ENCODE measurements around the gene AFF3.

The AFF3 gene

DNA sequence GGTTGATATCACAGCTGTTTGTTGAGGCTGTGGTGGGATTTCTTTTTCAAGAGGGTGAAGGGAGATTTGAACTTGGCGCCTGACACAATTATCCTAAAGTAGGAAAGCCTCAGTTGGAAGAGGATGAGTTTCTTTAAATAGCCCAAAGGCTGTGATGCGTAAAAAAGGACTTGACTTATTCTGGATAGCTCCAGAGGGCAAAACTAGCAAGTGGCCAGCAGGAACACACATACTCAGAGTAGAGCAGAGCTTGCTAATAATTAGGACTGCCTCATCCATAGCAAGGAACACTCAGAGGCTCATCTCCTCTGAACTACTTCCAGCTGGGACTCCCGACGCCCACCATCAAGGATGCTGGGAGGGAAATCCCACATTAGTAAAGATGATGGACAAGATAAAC is 74.0 kb downstream of the AFF3 start:
- no peak for DNase-seq (ENCODE audit: low spot score)

DNA sequence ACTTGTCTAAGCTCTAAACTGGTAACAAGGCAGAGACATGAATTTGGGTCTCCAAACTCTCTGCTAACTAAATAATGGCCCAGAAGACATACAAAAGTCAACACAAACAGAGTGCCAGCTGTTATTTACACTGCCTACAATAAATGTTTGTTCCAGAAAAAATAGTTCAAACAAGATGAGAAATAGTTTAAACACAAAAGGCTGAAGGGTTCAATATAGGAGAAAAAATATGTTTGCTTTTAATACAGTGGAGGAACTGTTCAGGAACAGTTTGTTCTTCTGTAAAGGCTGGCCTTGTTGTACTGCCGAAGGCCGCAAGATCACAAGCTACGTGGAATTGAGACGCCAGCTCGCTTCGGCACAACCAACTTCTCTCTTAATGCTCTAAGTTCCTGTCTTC is 74.6 kb downstream of the AFF3 start:
- DNase-seq (ENCODE audit: low spot score): no peak

DNA sequence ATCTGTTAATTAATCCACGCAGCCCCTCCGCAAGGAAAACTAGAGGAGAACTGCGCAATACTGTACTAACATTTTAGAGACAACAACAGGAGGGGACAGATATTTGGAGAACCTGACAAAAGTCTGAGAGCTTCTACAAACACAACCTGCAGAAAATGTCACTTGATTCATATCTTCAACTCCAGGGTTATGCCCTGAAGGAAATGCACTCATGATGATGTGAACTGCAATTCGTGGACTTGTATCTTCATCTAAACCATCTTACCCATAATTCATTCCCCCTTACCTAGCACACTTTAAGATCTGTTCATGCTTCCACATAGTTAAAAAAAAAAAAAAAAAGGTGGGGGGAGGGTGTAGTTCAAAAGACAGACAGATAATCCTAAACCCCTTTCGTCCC is 75.5 kb downstream of the AFF3 start:
- no peak for DNase-seq (ENCODE audit: low spot score)

DNA sequence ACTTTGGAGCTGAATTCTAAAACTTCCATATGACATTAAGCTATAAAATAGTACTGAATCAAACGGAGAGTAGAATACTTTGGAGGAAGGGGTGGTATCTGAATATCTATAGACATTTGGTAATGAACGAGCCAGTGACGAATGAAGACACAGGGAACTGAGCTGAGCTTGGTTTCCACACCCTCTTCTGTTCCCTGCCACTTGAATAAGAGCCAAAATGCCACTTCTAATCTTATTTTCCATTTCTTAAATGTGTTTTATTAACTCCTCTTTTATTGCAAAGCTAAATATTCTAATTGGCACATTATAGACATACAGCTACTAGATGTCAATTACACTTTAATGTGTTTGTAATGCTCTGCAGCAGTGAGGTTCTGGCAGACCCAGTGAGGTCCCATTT is 76.1 kb downstream of the AFF3 start:
- DNase-seq (ENCODE audit: low spot score): no peak

DNA sequence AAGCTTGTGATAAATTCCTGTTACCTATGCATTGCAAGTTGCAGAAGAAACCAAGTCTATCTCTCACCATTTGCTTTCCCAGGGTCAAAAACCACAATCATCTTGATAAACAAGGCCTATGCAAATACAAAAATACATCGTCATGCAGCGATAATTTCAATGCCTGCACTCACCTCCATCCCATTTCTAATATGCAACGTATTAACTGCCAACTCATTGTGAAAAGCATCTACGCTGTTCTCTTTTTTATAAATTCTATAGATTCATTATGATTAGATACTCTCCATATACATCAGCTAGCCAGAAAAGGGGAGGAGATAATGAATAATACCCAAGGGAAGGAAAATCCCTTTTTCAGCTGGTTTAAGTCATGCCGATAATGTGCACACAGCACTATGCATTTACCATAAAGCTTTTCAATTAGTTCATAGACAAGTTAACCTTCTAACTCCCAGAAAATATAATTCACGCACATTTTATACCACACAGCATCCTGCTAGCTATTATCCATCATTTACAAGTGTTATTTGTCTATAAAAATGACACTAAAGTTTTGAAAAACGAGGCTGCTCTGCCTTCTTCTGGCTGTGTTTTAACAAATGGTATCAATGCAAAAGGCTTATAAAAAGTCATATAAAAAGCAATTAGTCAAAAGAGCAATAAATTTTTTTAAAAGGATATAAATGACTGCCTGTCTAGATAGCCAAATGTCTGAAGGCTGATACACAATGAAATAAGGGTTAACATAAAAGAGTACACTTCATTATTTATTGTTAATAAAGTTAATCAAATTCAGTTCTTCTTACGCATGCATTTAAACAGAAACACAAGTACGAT is 77.6 kb downstream of the AFF3 start:
- no peak for DNase-seq (ENCODE audit: low spot score)

DNA sequence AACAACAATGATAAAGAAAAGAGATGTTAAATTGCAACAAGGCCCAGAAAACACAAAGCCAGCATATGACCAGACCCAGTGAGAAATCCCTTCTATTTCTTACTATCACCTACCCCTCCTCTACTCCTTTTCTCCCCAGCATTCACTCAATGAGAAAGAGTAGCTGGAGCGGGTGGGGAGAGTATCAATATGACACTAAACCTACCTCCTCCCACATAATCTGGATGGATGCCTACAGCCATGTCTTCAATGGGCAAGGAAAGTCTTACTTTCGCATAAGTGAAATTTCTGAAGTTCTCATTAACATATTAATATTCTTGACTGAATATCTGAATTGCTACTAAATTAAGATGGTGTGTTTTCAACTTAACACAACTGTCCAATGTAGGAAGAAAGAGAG is 78.2 kb downstream of the AFF3 start:
- no peak for DNase-seq (ENCODE audit: low spot score)

DNA sequence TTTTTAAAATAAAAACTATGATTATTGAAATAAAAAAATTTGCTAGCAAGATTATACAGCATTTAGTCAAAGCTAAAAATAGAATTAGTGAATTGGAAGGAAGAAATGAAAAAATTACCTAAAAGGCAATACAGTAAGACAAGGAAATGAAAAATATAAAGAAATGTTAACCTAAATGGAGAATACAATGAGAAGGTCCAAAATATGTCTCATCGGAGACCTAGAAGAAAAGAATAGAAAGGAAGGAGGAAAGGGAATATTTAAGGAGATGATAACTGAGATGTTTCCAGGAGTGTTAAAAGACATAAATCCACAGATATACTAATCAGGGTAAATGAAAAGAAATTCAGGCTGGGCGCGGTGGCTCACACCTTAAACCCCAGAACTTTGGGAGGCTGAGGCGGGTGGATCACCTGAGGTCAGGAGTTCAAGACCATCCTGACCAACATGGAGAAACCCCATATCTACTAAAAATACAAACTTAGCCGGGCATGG is 78.9 kb downstream of the AFF3 start:
- no peak for DNase-seq (ENCODE audit: low spot score)

DNA sequence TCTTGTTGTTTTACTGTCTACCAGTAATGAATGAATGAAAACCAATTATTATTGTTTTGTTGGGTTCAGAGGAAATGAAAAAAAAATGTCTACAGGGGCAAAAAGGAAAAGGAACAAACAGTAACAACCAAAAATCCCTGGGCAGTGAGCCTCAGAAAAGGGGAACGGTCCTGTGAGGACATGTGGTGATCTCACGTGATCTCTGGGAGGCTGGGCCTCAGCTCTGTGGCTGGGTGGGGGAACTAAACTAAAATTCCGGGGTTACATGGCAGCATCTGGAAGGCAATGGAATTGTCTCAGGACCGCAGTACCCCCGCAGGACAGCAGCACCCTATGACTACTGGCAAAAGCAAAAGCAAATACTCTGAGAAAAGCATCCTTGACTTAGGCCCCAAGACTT is 80.1 kb downstream of the AFF3 start:
- no peak for DNase-seq (ENCODE audit: low spot score)

DNA sequence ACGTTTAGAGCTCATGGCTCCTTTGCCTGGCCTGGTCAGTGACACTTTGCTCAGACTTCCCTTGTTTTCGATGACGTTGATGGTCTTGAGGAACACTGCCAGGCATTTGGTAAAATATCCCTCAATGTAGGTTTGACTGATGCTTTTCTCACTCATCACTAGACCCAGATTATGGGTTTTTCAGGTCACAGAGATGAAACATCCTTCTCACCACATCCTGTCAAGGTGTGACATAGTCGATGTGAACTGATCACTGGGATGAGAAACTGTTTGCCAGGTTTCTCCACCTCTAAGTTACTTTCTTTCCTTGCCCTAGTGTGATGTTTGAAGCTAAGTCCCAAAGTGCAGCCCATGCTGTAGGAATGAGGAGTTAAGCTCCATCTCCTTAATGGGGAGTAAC is 81.5 kb downstream of the AFF3 start:
- no peak for DNase-seq (ENCODE audit: low spot score)

DNA sequence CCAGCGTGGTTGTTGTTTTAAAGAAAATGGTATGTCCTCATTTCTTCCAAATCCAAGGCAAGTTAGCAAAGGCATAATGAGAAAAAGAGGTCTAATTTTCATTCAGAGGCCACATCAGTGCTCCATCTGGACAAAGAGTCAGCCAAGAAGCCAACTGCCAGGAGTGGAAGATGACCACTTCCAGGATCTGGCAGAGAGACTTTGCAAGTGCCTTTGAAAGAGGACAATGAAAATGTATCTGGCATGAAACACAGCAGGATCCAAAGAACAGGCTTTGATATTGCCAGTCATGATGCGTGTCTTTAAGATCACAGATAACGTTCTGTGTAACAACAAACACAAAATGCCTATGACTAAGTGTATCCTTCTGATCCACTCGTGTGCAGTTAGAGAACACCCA is 82.8 kb downstream of the AFF3 start:
- DNase-seq (ENCODE audit: low spot score): no peak

DNA sequence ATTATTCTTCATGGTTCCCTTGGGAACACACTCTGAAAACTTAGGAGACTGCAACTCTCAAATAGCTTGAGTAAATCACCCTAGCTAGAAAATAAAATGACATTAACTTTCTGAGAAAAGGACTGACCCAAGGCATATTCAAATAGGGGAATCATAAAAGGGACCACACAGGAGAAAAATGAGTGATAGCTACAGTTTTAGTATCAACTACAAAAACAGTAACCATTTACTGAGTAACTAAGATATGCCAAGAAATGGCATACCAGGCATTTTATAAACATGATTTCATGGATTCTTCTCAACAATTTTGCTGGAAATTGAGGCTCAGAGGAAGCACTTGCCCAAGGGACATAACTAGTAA is 84.5 kb downstream of the AFF3 start:
- DNase-seq (ENCODE audit: low spot score): peak; percentile 11

DNA sequence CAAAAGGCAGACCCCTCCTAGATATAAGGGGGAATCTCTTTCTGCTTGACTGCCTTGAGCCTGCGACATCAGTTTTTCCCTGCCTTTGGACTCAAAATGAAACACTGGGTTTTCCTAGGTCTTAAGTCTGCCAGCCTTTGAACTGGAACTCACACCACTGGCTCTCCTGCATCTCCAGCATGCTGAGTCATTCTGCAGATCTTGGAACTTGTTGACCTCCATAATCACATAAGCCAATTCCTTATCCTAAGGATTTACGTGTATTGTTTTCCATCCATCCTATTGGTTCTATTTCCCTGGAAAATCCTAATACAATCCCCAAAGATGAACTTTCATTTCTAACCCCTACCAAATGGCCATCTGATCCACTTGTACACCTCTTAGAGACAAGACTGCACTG is 88.0 kb downstream of the AFF3 start:
- no peak for DNase-seq (ENCODE audit: low spot score)

DNA sequence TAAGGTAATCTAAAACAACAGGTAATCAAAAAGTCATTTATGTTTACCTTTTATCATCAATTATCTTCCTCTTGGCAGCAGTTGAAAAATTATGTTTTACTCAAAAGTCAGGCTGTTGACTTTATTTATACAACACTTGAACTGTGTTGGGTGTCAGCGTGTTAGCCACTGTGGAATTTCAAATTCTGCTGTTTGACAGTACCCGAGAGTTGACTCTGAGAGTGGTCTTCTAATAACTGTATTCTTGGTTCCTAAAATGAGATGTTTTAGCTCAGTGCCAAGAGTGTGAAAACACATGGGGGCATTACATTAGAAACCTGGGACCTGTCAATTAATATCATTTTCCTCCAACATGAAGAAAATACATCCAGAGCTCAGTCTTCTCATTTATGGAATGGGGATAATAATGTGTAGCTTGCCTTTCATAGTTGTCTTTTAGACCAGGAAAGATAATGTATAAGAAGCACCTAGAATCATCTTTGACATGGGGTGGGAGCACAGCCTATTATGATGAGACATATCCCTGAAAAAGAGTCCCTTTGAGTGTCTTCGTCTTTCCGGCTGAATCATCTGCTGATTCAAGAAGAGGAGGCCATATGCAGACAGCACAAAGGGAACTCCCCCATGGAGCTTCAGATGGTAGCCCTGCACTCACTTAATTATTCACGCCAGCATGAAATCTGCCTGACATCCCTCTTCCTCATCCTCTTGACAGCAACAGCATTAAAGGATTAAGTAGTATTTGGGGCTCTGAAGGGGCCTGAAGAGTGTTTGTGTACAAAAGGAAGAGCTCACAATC is 89.1 kb downstream of the AFF3 start:
- DNase-seq (ENCODE audit: low spot score): no peak

DNA sequence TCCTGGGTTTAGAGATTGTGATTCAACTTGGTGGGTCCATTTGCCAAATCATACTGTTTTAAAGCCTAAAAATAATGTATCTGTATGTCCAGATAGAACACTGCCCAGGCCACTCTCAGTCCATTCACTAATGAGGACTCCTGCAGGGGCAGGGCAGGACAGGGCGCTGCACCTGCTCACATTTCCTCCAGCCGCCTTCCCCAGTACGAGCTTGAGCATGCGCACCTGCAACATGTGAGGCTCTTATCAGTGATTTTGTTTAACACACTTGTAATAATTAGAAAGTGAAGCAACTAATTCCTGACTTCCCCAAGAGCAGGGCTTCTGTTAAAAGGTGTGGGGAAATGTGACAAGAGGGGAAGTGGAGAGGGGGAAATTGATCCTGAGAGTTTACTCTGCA is 89.7 kb downstream of the AFF3 start:
- DNase-seq (ENCODE audit: low spot score): no peak

DNA sequence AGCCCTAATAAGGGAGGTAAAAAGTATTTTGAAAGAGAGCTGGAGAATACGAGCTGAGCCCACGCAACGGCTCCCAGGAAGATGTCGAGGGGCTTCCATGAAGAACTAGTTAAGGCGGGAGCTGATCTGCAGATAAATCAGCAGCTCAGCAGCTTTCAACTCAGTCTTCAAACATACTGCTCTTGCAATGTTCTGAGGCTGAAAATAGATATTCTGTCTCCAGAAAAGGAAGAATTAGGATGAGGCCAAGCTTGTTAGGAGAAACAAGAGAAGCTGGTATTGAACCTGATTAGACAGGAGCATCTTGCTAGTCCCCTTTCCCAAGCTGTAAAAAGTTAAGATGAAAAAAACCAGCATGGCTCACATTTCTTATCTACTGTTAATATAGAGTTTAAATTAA is 91.1 kb downstream of the AFF3 start:
- DNase-seq (ENCODE audit: low spot score): no peak

DNA sequence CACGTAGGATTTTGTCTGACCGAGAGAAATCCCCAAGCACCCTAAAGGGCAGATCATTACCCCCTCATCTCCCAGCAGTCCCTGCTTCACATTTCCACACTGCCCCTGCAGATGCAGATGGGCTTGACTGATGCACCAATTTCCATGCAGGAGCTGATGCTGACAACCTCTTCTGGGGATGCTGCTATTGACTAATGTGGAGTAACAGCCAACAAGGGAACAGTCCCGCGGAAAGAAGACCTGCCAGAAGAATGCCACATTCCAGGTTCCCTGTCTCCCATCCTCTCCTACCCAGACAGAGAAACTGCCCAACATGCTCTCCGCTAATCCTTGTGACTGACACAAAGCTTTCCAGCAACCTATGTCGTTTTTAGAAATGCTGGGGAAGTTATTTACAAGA is 91.7 kb downstream of the AFF3 start:
- no peak for DNase-seq (ENCODE audit: low spot score)

DNA sequence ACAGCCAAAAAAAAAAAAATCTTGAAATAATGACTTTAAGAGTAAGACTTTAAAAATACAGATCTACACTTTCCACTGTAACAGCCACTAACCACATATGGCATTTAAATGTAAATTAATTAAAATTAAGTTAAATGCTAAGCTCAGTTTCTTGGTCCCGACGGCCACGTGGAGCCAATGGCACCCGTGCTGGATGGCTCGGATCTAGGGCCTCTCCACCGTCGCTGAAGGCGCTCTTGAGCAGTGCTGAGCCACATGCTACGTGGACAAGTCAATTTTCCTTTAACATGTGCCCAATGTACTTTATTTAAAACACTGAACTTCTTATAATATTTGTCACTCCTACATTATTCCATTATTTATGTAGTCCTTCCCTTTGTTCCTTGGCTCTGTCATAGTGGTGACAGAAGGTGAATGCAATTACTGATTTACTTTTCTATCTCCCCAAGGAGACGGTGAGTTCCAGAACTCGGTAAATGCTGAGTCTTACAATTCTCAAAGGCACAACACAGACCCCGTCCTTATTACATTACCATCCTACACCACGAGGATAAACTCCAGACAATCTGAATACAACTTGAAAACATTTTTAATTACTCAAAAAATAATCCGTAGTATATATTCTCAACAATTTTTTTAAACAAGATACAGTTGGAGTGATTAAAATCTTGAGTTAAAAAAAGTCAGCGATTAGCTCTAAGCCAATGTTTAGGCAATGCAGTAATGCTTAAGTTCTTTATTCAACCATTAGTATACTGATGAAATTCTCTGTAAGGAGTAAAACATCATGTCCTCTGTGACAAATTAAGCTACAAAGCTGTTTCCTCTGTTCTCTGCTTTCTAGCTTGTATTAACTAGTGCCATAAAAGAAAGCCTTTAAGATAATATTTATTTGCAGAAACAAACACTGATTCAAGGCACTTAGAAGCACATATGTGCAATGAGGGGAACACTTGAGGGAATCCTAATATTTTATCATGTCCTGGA is 95.1 kb downstream of the AFF3 start:
- no peak for DNase-seq (ENCODE audit: low spot score)

DNA sequence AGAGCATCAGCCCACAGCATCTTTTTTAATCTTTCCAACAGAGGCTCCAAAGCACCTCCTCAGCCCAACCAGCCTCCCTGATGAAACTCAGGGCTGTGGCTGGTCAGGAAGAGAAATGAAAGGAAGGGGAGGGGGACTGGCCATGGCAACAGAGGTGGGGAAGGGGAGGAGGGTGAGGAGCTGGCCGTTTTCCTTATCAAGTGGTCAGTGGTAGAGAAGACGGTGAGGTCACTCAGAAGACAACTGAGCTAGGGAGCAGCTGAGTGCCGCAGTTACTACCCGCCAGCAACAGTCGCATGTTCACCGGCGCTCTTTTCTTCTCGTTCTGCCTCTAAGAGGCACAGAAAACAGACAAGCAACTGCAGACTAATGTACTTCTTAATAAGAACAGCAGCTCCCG is 97.4 kb downstream of the AFF3 start:
- no peak for DNase-seq (ENCODE audit: low spot score)

DNA sequence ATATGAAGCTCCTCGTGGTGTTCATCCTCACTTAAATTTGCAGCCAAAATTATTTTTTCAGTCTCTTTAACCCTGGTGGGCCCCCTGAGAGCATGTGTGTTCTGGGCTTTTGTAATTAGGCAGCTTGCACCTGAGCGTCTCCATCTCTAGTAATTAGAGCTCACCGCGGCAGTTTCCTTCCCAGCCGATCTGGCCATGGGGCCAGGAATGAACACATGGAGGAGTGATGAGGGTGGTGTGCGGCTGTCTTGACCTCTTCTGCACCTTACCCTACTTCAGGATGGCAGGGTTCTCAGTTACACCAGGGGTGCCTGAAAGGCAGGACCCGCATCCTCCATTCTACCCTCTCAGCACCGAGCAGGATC is 98.5 kb downstream of the AFF3 start:
- DNase-seq (ENCODE audit: low spot score): no peak

DNA sequence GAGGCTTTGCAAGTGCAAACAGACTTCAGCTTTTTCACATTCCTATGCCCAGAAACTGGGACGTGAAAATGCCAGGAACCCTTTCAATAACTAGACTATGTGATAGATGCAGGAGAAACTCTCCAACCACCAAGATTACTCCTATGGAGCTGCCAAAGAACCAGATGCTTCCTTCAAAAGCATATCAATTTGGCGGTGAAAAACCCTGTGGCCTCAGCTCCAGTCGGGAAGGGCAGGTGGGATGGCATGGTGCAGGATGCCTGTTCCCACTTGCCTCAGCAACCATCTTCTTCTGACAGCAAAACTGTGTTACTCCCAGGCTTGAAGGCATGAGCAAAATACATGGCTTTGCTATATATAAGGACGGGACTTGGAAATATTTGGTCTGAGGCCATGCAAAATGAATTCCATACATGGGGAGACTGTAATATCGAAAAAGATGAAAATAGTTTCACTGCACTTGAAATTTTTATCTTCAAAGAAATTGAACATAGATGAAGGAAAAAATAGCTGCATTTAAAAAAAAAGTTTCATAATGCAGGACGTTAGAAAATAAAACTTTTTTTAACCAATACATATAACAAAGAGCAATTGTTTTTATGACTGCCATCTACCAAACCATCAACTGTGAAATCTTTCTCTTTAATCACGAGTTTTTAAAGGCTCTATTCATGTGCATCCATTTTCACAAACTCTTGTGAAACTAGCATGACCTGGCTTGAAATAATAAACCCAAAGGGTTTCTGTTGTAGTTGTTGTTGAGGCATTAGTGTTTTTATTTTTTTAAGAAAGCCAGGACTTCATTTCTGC is 99.1 kb downstream of the AFF3 start:
- DNase-seq (ENCODE audit: low spot score): no peak

DNA sequence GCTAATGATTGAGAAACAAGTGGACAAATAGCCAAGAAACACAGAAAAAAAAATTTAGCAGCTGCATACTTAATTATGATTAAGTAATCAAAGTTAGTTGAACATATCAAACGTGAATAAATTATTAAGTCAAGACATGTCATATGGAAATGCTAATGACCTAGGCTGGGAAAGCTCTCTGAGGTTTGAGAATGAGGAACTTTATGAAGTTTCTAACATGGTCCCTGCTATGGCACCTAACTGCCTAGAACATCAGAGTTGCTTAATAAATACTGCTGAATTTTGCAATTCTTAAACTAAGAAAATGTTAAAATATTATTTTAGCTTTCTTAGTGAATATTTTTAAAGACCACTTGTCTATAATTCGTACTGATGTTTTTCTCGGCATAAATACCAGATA is 99.8 kb downstream of the AFF3 start:
- no peak for DNase-seq (ENCODE audit: low spot score)

DNA sequence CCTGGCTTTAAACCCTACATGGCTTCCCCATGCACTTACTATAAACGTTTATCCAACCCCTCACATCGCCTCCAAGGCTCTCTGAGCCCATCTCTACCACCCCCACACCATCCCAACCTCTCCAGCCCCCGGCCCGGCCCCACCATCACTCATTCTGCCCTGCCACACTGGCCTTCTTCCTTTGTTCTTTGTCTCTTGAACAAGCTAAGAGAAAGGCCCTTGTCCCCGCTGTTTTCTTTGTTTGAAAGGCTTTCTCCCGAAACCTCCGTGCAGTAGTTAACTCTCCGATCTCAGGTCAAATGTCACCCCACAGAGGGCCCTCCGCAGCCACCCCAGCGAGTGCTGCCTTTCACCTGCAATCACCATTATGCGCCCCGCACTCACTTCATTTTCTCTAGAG is 100.4 kb downstream of the AFF3 start:
- no peak for DNase-seq (ENCODE audit: low spot score)

Data from hepatic stellate cell (primary cell).